ENCODE measurements around the gene SYNRG.

Gene SYNRG

GRCh38 chr17:37571674-37572073 is 37.5 kb downstream of the SYNRG start:
- TF ChIP-seq, protein P1, sequence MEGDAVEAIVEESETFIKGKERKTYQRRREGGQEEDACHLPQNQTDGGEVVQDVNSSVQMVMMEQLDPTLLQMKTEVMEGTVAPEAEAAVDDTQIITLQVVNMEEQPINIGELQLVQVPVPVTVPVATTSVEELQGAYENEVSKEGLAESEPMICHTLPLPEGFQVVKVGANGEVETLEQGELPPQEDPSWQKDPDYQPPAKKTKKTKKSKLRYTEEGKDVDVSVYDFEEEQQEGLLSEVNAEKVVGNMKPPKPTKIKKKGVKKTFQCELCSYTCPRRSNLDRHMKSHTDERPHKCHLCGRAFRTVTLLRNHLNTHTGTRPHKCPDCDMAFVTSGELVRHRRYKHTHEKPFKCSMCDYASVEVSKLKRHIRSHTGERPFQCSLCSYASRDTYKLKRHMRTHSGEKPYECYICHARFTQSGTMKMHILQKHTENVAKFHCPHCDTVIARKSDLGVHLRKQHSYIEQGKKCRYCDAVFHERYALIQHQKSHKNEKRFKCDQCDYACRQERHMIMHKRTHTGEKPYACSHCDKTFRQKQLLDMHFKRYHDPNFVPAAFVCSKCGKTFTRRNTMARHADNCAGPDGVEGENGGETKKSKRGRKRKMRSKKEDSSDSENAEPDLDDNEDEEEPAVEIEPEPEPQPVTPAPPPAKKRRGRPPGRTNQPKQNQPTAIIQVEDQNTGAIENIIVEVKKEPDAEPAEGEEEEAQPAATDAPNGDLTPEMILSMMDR (IDR thresholded peaks at IDR 0.05; ENCODE audit: insufficient read depth, low read depth, low read length, missing control alignments), result no peak
- no peak for DNase-seq (ENCODE audit: low read depth)
- H3K4me3 ChIP-seq (ENCODE audit: low read length), result no peak overlapping the region

DNA sequence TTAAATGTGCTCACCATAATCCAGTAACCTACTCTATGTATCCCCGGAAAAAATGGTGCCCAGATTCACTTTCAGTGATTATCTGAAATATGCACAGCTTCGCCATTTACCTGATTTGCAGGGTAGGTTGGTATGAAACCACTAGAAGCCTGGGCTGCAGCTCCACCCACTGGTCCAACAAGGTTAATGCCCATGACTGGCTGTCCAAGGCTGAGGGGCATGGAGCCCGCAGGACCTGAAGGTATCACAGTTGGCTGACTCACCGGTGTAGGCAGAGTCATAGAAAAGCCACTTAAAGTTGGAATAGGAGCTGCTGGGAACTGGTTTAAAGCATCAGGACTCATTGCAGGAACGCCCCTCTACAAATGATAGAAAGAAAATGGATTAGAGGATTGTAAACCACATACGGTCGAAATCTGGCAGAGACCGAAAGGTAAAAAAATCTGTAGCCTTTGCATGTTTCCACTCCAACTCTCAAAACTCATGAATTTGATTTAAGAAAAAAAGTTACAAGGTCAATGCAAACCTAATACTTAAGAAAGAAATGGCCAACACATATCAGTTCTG is 38.6 kb downstream of the SYNRG start:
- peak; percentile 91 for DNase-seq (ENCODE audit: low read depth)
- no peak overlapping the region for H3K4me3 ChIP-seq (ENCODE audit: low read length)
- TF ChIP-seq, protein P1 (IDR thresholded peaks at IDR 0.05; ENCODE audit: insufficient read depth, low read depth, low read length, missing control alignments), result peak; percentile 73

DNA sequence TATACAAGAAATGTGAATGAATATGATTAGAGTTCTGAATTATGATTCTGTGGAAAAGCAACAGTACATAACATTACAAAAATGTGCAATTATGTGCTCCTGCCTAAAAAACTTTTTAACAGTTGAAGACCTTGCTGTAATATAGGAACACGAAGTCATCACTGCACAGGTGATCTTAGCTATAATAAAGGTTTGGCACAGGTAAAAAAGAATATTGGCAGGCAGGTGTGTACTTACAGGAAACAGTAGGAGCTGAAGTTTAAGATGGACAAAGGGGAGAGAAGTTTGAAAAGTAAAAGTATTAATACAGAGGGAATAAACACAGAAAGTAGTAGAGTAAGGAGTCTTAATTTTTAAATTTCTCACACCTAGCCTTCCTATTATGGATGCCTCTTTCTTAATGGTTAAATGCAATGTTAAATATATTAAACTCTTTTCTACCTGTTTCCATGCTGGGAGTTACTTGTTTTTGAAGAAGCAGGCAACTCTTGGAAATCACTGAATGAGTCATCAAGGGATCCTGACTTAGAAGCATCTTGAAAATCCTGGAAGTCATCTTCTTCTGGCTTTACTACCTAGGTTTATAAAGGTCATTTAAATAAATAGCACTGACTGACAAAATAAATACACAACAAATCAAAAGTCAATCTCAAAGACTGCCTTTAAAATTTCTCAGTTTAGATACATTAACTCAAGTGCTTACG is 40.7 kb downstream of the SYNRG start:
- DNase-seq (ENCODE audit: low read depth), result peak; percentile 9
- TF ChIP-seq, protein P1 (IDR thresholded peaks at IDR 0.05; ENCODE audit: insufficient read depth, low read depth, low read length, missing control alignments), result no peak
- H3K4me3 ChIP-seq (ENCODE audit: low read length), result no peak overlapping the region

GRCh38 chr17:37567538-37567937 is 41.7 kb downstream of the SYNRG start:
- no peak for DNase-seq (ENCODE audit: low read depth)
- TF ChIP-seq, protein P1 (IDR thresholded peaks at IDR 0.05; ENCODE audit: insufficient read depth, low read depth, low read length, missing control alignments), result no peak
- no peak overlapping the region for H3K4me3 ChIP-seq (ENCODE audit: low read length)

GRCh38 chr17:37567137-37567536 is 42.1 kb downstream of the SYNRG start:
- H3K4me3 ChIP-seq (ENCODE audit: low read length), result no peak overlapping the region

DNA sequence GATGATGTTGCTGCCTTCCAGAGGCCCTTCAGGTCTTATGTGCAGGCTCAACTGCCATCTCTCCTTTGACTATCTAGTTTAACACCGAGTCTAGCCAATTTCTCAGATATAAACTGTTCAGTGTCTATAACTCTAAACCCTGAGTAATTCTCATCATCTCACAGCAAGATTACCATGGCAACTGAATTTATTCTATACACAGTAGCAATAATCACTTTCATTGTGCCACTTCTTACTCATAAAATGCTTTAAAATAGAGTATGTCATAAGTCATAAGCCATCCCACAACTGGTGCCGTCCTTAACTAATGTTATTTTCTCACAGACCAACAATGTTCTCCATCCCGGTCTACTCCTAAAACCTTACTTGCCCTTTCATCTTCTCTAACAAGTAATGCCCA is 45.0 kb downstream of the SYNRG start:
- H3K4me3 ChIP-seq (ENCODE audit: low read length), result no peak overlapping the region
- no peak for DNase-seq (ENCODE audit: low read depth)
- TF ChIP-seq, protein P1 (IDR thresholded peaks at IDR 0.05; ENCODE audit: insufficient read depth, low read depth, low read length, missing control alignments), result no peak

More at GRCh38 chr17:37567137-37567536, 42.1 kb downstream of the SYNRG start:
- DNase-seq (ENCODE audit: low read depth), result no peak
- TF ChIP-seq, protein P1 (IDR thresholded peaks at IDR 0.05; ENCODE audit: insufficient read depth, low read depth, low read length, missing control alignments), result no peak
